ENCODE data around the gene SEPTIN14. TPM values are rescaled to one million over a fixed set of nuclear protein-coding genes. Genes with fewer than 3 reads are reported as not detected.
"Not testable (repeated sequence)": the region's sequence is repeated elsewhere in the genome, so short reads cannot be mapped to it uniquely, and the experiment has no call there.

SEPTIN14 gene
- total and polyA plus RNA-seq, 2 donors: under 0.01 TPM; not detected in 1

GRCh38 chr7:55794527-55794926, 68.0 kb downstream of the SEPTIN14 start:
- H3K27ac ChIP-seq (ENCODE audit: low read depth in 1 of 2, low read length in 1 of 2): no peak overlapping the region
- no peak for DNase-seq (ENCODE audit: low read depth in 6 of 9, low spot score in 9 of 9)
- no peak overlapping the region for H3K4me3 ChIP-seq (ENCODE audit: low read length in 2 of 2)
- peaks cover 1 to 12% of the 10 kb centered on the region in 2 donors for H3K9me3 ChIP-seq (ENCODE audit: control insufficient read depth in 2 of 2, insufficient read depth in 1 of 2, low read length in 1 of 2)
- no peaks in the 10 kb centered on the region for H3K27me3 ChIP-seq (ENCODE audit: control insufficient read depth in 2 of 2, insufficient read depth in 1 of 2, low read length in 1 of 2)
- no peaks in the 10 kb centered on the region for H3K36me3 ChIP-seq (ENCODE audit: control insufficient read depth in 2 of 2, insufficient read depth in 2 of 2, low read length in 1 of 2)
- H3K4me1 ChIP-seq (ENCODE audit: control insufficient read depth in 2 of 2, insufficient read depth in 2 of 2, low read length in 2 of 2): no peaks in the 10 kb centered on the region
- 85% methylated on average over 10 of the region's 10 CpGs for WGBS

- Histone ChIP-seq H3K4me1 (ENCODE audit: control insufficient read depth in 2 of 2, insufficient read depth in 2 of 2, low read length in 2 of 2) (no peaks in the 10 kb centered on the region), H3K9me3 (ENCODE audit: control insufficient read depth in 2 of 2, insufficient read depth in 1 of 2, low read length in 1 of 2) (no peaks in the 10 kb centered on the region), H3K27me3 (ENCODE audit: control insufficient read depth in 2 of 2, insufficient read depth in 1 of 2, low read length in 1 of 2) (no peaks in the 10 kb centered on the region), H3K27ac (ENCODE audit: low read depth in 1 of 2, low read length in 1 of 2) (no peak overlapping the region), H3K36me3 (ENCODE audit: control insufficient read depth in 2 of 2, insufficient read depth in 2 of 2, low read length in 1 of 2) (no peaks in the 10 kb centered on the region), H3K4me3 (ENCODE audit: low read length in 2 of 2) (no peak overlapping the region)
- whole genome bisulfite sequencing: 98% methylated on average over 5 of the region's 5 CpGs
- no peak for DNase-seq (ENCODE audit: low read depth in 6 of 9, low spot score in 9 of 9)
Observed at GRCh38 chr7:55792048-55792447, 70.5 kb downstream of the SEPTIN14 start.

GRCh38 chr7:55787796-55788195, 74.8 kb downstream of the SEPTIN14 start:
- no peak overlapping the region for H3K27ac ChIP-seq (ENCODE audit: low read depth in 1 of 2, low read length in 1 of 2)
- 98% methylated on average over 6 of the region's 6 CpGs for WGBS
- H3K9me3 ChIP-seq (ENCODE audit: control insufficient read depth in 2 of 2, insufficient read depth in 1 of 2, low read length in 1 of 2): no peaks in the 10 kb centered on the region
- no peak for DNase-seq (ENCODE audit: low read depth in 6 of 9, low spot score in 9 of 9)
- H3K4me1 ChIP-seq (ENCODE audit: control insufficient read depth in 2 of 2, insufficient read depth in 2 of 2, low read length in 2 of 2): no peaks in the 10 kb centered on the region
- no peak overlapping the region for H3K4me3 ChIP-seq (ENCODE audit: low read length in 2 of 2)
- no peaks in the 10 kb centered on the region for H3K36me3 ChIP-seq (ENCODE audit: control insufficient read depth in 2 of 2, insufficient read depth in 2 of 2, low read length in 1 of 2)
- H3K27me3 ChIP-seq (ENCODE audit: control insufficient read depth in 2 of 2, insufficient read depth in 1 of 2, low read length in 1 of 2): no peaks in the 10 kb centered on the region

GRCh38 chr7:55786901-55787300, 75.7 kb downstream of the SEPTIN14 start:
- Histone ChIP-seq H3K4me3 (ENCODE audit: low read length in 2 of 2) (no peak overlapping the region), H3K9me3 (ENCODE audit: control insufficient read depth in 2 of 2, insufficient read depth in 1 of 2, low read length in 1 of 2) (no peaks in the 10 kb centered on the region), H3K27me3 (ENCODE audit: control insufficient read depth in 2 of 2, insufficient read depth in 1 of 2, low read length in 1 of 2) (no peaks in the 10 kb centered on the region), H3K4me1 (ENCODE audit: control insufficient read depth in 2 of 2, insufficient read depth in 2 of 2, low read length in 2 of 2) (no peaks in the 10 kb centered on the region), H3K36me3 (ENCODE audit: control insufficient read depth in 2 of 2, insufficient read depth in 2 of 2, low read length in 1 of 2) (no peaks in the 10 kb centered on the region), H3K27ac (ENCODE audit: low read depth in 1 of 2, low read length in 1 of 2) (no peak overlapping the region)
- no peak for DNase-seq (ENCODE audit: low read depth in 6 of 9, low spot score in 9 of 9)
- 82% methylated on average over 7 of the region's 7 CpGs for WGBS

GRCh38 chr7:55785444-55785843, 77.1 kb downstream of the SEPTIN14 start:
- WGBS: 98% methylated on average over 7 of the region's 7 CpGs
- not testable (repeated sequence) for H3K27me3 ChIP-seq (ENCODE audit: control insufficient read depth in 2 of 2, insufficient read depth in 1 of 2, low read length in 1 of 2); H3K36me3 ChIP-seq (ENCODE audit: control insufficient read depth in 2 of 2, insufficient read depth in 2 of 2, low read length in 1 of 2); DNase-seq (ENCODE audit: low read depth in 6 of 9, low spot score in 9 of 9); H3K9me3 ChIP-seq (ENCODE audit: control insufficient read depth in 2 of 2, insufficient read depth in 1 of 2, low read length in 1 of 2); H3K4me3 ChIP-seq (ENCODE audit: low read length in 2 of 2); H3K27ac ChIP-seq (ENCODE audit: low read depth in 1 of 2, low read length in 1 of 2); H3K4me1 ChIP-seq (ENCODE audit: control insufficient read depth in 2 of 2, insufficient read depth in 2 of 2, low read length in 2 of 2)

- H3K4me3 ChIP-seq (ENCODE audit: low read length in 2 of 2): no peak overlapping the region
- H3K4me1 ChIP-seq (ENCODE audit: control insufficient read depth in 2 of 2, insufficient read depth in 2 of 2, low read length in 2 of 2): no peaks in the 10 kb centered on the region
- DNase-seq (ENCODE audit: low read depth in 6 of 9, low spot score in 9 of 9): no peak
- 87% methylated on average over 4 of the region's 4 CpGs for WGBS
- H3K9me3 ChIP-seq (ENCODE audit: control insufficient read depth in 2 of 2, insufficient read depth in 1 of 2, low read length in 1 of 2): no peaks in the 10 kb centered on the region
- no peaks in the 10 kb centered on the region for H3K27me3 ChIP-seq (ENCODE audit: control insufficient read depth in 2 of 2, insufficient read depth in 1 of 2, low read length in 1 of 2)
- H3K36me3 ChIP-seq (ENCODE audit: control insufficient read depth in 2 of 2, insufficient read depth in 2 of 2, low read length in 1 of 2): no peaks in the 10 kb centered on the region
- H3K27ac ChIP-seq (ENCODE audit: low read depth in 1 of 2, low read length in 1 of 2): no peak overlapping the region
Observed at GRCh38 chr7:55784151-55784550, 78.4 kb downstream of the SEPTIN14 start.

GRCh38 chr7:55778631-55779030, 83.9 kb downstream of the SEPTIN14 start:
- no peaks in the 10 kb centered on the region for H3K9me3 ChIP-seq (ENCODE audit: control insufficient read depth in 2 of 2, insufficient read depth in 1 of 2, low read length in 1 of 2)
- DNase-seq (ENCODE audit: low read depth in 6 of 9, low spot score in 9 of 9): no peak
- no peaks in the 10 kb centered on the region for H3K4me1 ChIP-seq (ENCODE audit: control insufficient read depth in 2 of 2, insufficient read depth in 2 of 2, low read length in 2 of 2)
- H3K27me3 ChIP-seq (ENCODE audit: control insufficient read depth in 2 of 2, insufficient read depth in 1 of 2, low read length in 1 of 2): no peaks in the 10 kb centered on the region
- H3K4me3 ChIP-seq (ENCODE audit: low read length in 2 of 2): no peak overlapping the region
- 41% methylated on average over 2 of the region's 2 CpGs for WGBS
- H3K27ac ChIP-seq (ENCODE audit: low read depth in 1 of 2, low read length in 1 of 2): no peak overlapping the region
- no peaks in the 10 kb centered on the region for H3K36me3 ChIP-seq (ENCODE audit: control insufficient read depth in 2 of 2, insufficient read depth in 2 of 2, low read length in 1 of 2)

GRCh38 chr7:55776196-55776595, 86.4 kb downstream of the SEPTIN14 start:
- Histone ChIP-seq H3K36me3 (ENCODE audit: control insufficient read depth in 2 of 2, insufficient read depth in 2 of 2, low read length in 1 of 2) (no peaks in the 10 kb centered on the region), H3K9me3 (ENCODE audit: control insufficient read depth in 2 of 2, insufficient read depth in 1 of 2, low read length in 1 of 2) (no peaks in the 10 kb centered on the region), H3K4me3 (ENCODE audit: low read length in 2 of 2) (no peak overlapping the region), H3K27ac (ENCODE audit: low read depth in 1 of 2, low read length in 1 of 2) (no peak overlapping the region), H3K27me3 (ENCODE audit: control insufficient read depth in 2 of 2, insufficient read depth in 1 of 2, low read length in 1 of 2) (no peaks in the 10 kb centered on the region), H3K4me1 (ENCODE audit: control insufficient read depth in 2 of 2, insufficient read depth in 2 of 2, low read length in 2 of 2) (no peaks in the 10 kb centered on the region)
- WGBS: 95% methylated on average over 8 of the region's 8 CpGs
- DNase-seq (ENCODE audit: low read depth in 6 of 9, low spot score in 9 of 9): no peak

- Histone ChIP-seq H3K27ac (ENCODE audit: low read depth in 1 of 2, low read length in 1 of 2) (no peak overlapping the region), H3K9me3 (ENCODE audit: control insufficient read depth in 2 of 2, insufficient read depth in 1 of 2, low read length in 1 of 2) (no peaks in the 10 kb centered on the region), H3K4me1 (ENCODE audit: control insufficient read depth in 2 of 2, insufficient read depth in 2 of 2, low read length in 2 of 2) (no peaks in the 10 kb centered on the region), H3K4me3 (ENCODE audit: low read length in 2 of 2) (no peak overlapping the region), H3K27me3 (ENCODE audit: control insufficient read depth in 2 of 2, insufficient read depth in 1 of 2, low read length in 1 of 2) (no peaks in the 10 kb centered on the region), H3K36me3 (ENCODE audit: control insufficient read depth in 2 of 2, insufficient read depth in 2 of 2, low read length in 1 of 2) (no peaks in the 10 kb centered on the region)
- DNase-seq (ENCODE audit: low read depth in 6 of 9, low spot score in 9 of 9): no peak
- 66% methylated on average over 11 of the region's 11 CpGs for WGBS
Observed at GRCh38 chr7:55775051-55775420, 87.5 kb downstream of the SEPTIN14 start.
